Left ventricle myocardium inferior (tissue), 1 donor: ENCODE results near the gene NFKB1. TPM values are rescaled to one million over a fixed set of nuclear protein-coding genes. Genes with fewer than 3 reads are reported as not detected.
A peak's percentile ranks its signal among the peaks of the same experiment; 100 is the strongest.

ENCODE experiments used
- DNase-seq: peaks from one replicate; pipeline ENCODE4 v3.0.0-alpha.2; 2020
- H3K27ac ChIP-seq: fragments of 200-600 bp; replicated peaks from 2 replicates; pipeline ENCODE4 v1.8.0; 2021
- H3K27me3 ChIP-seq: fragments of 200-600 bp; 2 replicates; pipeline ENCODE4 v1.8.0; 2021; ENCODE audit warnings: low read depth
- H3K36me3 ChIP-seq: fragments of 200-600 bp; 2 replicates; pipeline ENCODE4 v1.8.0; 2021
- H3K4me1 ChIP-seq: fragments of 200-600 bp; 2 replicates; pipeline ENCODE4 v1.8.0; 2021
- H3K4me3 ChIP-seq: fragments of 200-600 bp; 2 replicates; pipeline ENCODE4 v1.8.0; 2021; ENCODE audit warnings: mild to moderate bottlenecking, moderate library complexity
- H3K9me3 ChIP-seq: fragments of 200-600 bp; replicated peaks from 2 replicates; pipeline ENCODE4 v1.8.0; 2021
- CTCF ChIP-seq: fragments of 200-600 bp; IDR thresholded peaks from 2 replicates; pipeline ENCODE4 v1.8.0; 2021; ENCODE audit warnings: antibody characterized with exemption, mild to moderate bottlenecking, borderline replicate concordance
- intact Hi-C: fragments of 100-400 bp; cut with micrococcal nuclease; formaldehyde crosslinking; loops from one replicate; pipeline ENCODE4 v1.11.0; 2022
- total RNA-seq: library from RNA; stranded (reverse); fragmentation: NEBNext Ultra II Directional; extraction: Animal tissue kit (Norgen Biotek cat#: 25700); gene quantifications from one replicate; pipeline ENCODE4 v1.2.1, GENCODE V29; 2021
- donor health status: DM: no; HTN: yes; CAD: no; lungs with severe emphysema.

The NFKB1 gene
- total RNA-seq, 1 donor from 2014 or later: 18.0 TPM

GRCh38 chr4:102604222-102604940, 103.2 kb downstream of the NFKB1 start:
- no peak for TF ChIP-seq CTCF
- H3K36me3 ChIP-seq: peaks cover 93% of the 10 kb centered on the region
- H3K4me3 ChIP-seq: no peak overlapping the region

GRCh38 chr4:102606261-102606660, 105.1 kb downstream of the NFKB1 start:
- Histone ChIP-seq H3K4me3 (no peak overlapping the region), H3K9me3 (no peaks in the 10 kb centered on the region), H3K27me3 (no peaks in the 10 kb centered on the region), H3K27ac (no peak overlapping the region), H3K4me1 (no peaks in the 10 kb centered on the region), H3K36me3 (peaks cover 93% of the 10 kb centered on the region)
- TF ChIP-seq CTCF: no peak
- no peak for DNase-seq
- intact Hi-C loops: no loop called here

More at GRCh38 chr4:102604222-102604940, 103.2 kb downstream of the NFKB1 start:
- H3K27ac ChIP-seq: no peak overlapping the region
- H3K27me3 ChIP-seq: no peaks in the 10 kb centered on the region
- no peak for DNase-seq
- no peaks in the 10 kb centered on the region for H3K9me3 ChIP-seq
- intact Hi-C loops: no loop called here
- H3K4me1 ChIP-seq: no peaks in the 10 kb centered on the region

DNA sequence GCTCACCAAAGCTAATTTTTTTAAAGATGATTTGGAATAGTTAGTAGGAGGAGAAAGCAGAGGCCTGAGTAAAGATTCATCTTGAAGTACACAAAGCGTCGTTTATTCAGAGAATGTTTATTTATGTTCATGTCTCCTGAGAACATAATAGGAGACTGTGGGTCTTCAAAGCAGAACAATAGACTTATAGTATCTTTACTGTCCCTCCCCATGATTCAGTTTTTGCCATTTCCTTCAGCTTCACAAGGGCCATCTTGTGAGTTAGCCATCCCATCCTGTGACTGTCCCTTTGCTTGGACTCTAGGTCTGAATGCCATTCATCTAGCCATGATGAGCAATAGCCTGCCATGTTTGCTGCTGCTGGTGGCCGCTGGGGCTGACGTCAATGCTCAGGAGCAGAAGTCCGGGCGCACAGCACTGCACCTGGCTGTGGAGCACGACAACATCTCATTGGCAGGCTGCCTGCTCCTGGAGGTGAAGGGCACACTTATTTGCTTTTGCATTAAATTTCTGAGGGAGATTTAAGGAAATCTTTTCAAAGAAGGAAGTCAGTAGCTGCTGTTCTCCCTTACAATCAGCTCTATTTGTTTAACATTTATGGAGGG, 105.8 kb downstream of the NFKB1 start:
- Histone ChIP-seq H3K27me3 (no peaks in the 10 kb centered on the region), H3K9me3 (no peaks in the 10 kb centered on the region), H3K4me1 (peaks cover 1% of the 10 kb centered on the region), H3K36me3 (peaks cover 93% of the 10 kb centered on the region), H3K4me3 (no peak overlapping the region), H3K27ac (no peak overlapping the region)
- intact Hi-C loops: no loop called here
- DNase-seq: no peak
- no peak for TF ChIP-seq CTCF

DNA sequence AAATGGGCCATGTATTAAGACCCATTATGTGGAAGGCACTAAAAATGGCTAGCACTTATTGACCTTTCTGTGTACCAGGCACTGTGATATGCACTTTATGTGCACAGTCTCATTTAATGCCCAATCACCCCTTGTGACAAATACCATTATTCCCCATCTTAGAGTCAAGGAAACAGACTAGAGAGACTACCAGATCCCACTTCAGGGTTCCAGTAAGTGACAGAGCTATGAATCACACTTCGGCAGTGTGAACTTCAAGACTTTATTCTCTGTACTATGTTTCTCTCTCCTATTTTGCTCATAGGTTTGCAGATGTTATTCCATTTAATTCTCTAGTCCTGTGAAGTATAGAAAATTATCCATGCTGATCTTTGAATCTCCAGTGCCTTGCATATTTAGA, 107.0 kb downstream of the NFKB1 start:
- H3K36me3 ChIP-seq: peaks cover 93% of the 10 kb centered on the region
- H3K27ac ChIP-seq: no peak overlapping the region
- no peak overlapping the region for H3K4me3 ChIP-seq
- H3K4me1 ChIP-seq: peaks cover 14% of the 10 kb centered on the region
- intact Hi-C loops: no loop called here
- H3K9me3 ChIP-seq: no peaks in the 10 kb centered on the region
- no peak for TF ChIP-seq CTCF
- no peaks in the 10 kb centered on the region for H3K27me3 ChIP-seq
- DNase-seq: no peak

GRCh38 chr4:102610007-102610406, 108.8 kb downstream of the NFKB1 start:
- Histone ChIP-seq H3K27ac (no peak overlapping the region), H3K9me3 (no peaks in the 10 kb centered on the region), H3K4me3 (no peak overlapping the region), H3K4me1 (peaks cover 21% of the 10 kb centered on the region), H3K27me3 (no peaks in the 10 kb centered on the region), H3K36me3 (peaks cover 93% of the 10 kb centered on the region)
- intact Hi-C loops: loop anchor here (10.0 kb wide), 1 partner anchor 165 kb away; no protein-coding TSS in a partner anchor
- peak; percentile 21 for TF ChIP-seq CTCF
- DNase-seq: no peak
